Amniotic epithelial cell (primary cell): ENCODE results near the gene KIF26A.

Source experiments
- DNase-seq: peaks from one replicate; pipeline ENCODE4 v3.0.0-alpha.2; 2010; ENCODE audit warnings: low read depth

Gene KIF26A

DNA sequence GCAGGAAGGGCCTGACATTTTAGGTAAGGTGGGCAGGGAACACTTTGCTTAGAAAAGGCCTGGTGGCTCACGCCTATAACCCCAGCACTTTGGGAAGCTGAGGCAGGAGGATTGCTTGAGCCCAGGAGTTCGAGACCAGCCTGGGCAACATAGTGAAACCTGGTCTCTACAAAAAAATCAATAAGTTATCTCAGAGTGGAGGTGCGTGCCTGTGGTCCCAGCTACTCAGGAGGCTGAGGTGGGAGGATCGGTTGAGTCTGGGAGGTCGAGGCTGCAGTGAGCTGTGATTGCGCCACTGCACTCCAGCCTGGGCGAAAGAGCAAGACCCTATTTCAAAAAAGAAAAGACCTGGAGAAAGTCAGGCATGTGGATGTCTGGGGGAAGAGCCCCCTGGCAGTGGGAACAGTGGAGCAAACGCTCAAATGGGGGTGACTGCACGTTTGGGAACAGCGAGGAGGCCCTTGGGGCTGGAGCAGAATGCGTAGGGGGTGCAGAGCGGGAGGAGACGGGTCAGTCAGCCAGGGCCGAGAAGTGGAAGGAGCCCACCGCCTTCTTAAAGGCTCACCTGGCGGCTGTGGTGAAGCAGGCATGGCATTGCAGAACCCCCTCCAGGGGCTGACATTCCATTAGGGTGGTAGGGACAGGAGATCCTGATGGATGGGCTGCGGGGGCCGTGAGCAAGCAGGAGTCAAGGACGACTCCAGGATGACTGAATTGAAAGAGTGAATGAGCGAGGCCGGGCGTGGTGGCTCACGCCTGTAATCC, 6.2 kb upstream of the KIF26A start:
- DNase-seq: no peak

DNA sequence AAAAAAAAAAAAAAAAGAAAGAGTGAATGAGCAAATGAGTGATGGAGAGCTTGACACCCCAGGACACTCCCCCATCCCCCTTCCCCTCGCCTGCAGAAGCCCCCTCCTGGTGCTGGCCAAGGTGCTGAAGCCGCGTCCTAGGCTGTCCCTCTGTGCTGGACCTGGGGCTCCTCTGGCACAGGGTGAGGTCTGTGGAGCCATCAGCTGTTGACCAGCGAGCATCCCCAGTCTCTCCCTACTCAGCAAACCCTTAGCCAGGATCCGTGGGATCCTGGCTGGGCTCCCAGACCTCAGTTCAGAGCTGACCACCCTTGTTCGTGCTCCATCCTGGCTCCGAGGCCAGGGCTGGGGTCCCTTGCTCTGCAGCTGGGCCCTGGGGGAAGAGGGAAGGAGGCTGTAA, 5.4 kb upstream of the KIF26A start:
- DNase-seq: no peak

DNA sequence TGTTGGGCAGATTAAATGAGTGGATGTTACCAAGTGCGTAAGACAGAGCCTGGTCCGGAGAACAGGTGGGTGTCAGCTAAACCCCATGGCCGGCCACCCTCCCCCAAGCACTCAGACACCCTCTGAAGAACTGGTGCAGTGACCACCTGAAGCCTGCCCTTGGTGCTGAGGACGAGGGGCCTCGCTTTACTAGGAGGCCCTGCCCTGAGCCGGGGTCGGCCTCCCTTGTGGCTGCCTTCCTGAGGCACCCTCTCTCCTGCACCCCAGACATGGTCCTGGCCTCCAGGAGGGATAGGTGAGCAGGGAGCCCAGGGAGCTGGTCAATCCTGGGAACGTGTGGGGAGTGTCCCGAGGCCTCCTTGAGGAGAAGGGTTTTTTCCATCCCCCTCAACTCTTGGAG, 4.9 kb upstream of the KIF26A start:
- DNase-seq: no peak

DNA sequence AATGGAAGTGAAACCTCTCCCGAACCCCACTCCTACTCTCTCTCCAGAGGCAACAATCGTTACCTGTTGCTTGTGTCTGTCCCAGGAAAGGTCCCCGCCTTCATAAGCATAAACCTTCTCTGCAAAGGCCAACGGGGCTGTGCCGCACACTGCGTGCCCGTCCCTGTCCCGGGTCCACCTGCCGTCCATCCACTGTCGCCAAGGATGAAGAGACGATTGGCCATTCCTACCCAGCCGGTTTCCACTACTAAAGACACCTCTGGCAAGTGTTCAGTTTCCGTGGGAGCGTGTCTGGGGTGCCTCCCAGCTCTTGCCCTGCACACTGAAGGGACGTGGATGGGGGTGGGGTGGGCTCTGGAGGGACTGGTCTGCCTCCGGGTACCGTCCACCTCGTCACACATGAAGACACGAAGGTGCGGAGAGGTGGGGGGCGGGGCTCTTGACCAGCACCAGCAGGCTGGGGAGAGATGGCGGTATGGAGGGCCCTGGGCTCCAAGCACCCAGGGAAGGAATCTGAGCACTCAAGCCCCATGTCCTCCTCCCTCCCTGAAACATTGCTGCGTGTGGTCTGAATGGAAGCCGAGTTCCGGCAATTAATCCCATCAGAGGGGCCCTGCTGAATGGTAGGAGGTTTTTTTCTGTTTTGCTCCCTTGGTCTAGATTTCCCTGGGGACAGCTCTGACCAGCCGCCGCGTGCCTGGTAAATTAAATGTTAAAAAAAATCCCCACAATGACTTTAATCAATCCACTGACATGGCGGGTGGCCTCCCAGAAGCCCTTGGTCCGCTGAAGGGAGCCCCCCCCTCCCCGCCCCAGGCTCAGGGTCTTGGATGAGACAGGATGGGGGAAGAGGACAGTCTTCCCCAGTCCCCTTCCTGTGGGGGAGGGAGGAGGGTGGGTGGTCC, 4.1 kb upstream of the KIF26A start:
- no peak for DNase-seq

DNA sequence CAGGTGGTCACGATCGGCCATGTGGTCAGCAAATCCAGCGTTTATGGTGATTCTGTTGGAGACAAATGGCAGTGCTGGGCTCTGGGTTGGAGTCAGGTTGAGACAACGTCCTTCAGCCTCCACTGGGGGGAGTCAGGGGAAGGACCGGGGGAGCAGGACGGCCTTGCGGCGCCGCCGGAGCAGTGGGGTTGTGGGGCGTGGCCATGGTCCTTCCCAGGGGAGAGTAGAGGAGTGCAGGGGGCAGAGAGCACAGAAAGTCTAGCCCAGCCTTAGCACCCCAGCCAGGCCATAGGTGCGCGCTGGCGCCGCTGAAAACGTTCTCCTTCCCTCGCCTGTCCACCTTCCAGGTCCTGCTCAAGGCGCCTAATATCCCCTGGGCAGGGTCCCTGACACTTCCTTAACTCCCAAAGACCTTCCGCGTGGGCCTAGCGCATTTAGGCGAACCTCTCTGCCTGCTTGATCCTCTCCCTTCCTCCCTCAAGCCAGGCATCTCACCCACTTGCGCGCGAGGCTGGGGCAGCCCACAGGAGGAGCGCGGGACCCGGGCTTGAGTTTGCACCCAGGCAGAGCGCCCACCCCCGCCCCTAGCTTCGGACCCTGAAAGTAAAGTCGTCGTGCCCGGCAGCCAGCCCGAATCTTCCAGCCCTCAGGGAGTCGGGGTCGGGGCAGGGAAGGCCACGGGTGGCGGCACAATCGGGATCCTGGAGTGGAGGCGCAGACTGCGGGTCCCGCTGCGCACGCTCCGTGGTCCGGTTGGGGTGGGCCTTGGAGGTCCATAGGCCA, 3.1 kb upstream of the KIF26A start:
- no peak for DNase-seq

DNA sequence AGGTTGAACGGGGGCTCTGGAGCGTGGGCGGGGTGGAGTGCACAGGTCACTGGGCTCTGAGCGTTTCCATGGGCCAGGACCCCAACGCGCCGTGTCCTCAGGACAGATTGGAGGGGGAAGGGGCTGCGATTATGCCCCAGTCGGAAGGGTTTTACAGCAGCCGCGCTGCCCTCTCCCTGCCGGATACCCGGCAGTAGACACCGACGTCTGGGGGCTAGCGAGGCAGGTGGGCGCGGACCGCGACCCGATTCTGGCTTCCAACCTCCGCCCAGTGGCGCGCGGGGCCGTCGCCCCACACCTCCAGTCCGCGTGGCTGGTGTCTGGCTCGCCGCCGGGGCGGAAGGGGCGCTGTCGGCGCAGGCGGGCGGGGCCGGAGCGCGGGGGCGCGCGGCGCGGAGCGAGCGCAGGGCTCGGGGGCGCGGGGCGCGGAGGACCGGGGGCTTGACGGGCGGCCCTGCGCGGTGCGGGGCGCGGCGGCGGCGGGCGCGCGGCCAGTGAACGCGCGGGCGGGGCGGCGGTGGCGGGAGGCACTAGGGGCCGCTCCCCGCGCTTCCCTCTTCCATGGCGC, 2.4 kb upstream of the KIF26A start:
- no peak for DNase-seq

DNA sequence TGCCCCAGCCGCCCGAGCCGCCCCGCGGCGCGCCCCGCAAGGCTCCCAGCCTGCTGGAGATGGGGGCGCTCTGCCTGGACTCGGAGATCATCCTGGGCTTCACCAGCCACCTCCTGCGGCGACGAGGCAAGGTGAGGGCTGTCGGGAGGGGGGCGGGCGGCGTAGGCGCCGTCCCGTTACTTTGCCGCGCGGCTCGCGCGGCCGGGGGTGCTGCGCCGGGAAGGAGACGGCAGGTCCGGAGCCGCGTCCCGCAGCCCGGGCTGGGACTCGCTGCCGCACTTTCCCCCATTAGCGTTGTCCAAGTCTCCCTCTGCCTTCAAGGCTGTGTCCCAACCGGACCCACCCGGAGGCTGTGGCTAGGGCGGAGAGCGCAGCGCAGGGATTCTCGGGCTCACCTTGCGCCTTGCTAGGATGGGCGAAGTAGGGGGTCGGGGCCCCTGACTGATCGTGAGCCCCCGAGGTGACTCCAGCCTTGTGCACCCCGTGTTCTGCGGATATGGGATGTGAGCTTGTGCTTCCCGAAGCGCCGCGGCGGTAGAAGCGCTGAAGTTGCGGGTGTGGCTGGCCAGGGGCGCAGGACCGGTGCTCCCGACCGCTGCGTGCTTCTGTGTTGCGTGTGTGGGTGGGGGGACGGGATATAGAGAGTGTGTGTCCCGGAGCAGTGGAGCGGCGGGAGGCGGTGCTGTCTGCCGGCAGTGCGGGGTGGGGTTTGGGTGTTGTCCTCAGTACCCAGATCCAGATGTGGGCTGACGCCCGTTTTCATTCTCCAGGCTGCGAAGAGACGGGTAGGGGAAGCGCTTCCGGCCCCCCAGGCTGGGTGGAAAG, 1.7 kb upstream of the KIF26A start:
- DNase-seq: no peak

DNA sequence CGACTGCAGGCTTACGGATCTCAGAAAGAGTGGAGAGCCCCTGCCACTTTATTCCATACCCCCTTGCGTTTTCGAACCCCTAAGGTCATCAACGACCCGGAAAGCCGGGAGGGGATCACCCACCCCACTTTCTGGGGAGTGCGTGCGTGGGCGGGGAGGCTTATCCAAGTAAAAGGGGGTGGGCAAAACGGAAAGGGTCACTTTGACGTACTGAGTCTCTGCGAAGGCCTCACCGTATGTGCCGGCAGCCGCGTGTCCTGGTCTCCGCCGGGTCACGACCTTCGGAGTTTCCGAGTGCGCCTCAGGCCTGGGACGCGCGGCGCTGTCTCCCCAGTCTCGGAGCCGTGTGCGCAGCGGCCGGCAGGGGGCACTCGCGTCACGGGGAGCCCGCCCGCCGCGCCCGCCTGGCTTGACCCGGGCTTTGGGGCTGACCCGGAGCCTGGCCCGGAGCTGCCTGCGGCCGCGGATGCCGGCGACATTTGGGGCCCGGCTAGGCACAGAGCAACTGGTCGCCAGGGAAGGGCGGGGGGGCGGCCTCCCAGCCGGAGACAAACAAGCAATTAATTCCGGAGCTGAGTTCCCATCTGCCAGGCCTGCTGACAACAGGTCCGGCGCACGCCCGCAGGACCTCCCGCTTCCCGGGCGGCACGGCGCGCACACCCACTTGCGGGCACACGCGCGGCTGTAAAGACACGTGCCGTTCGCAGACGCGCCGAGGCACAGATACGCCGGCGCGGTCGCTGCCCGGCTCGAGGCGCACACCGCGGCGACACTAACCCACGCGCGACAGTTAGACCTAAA, 890 bp upstream of the KIF26A start:
- peak; percentile 12 for DNase-seq

DNA sequence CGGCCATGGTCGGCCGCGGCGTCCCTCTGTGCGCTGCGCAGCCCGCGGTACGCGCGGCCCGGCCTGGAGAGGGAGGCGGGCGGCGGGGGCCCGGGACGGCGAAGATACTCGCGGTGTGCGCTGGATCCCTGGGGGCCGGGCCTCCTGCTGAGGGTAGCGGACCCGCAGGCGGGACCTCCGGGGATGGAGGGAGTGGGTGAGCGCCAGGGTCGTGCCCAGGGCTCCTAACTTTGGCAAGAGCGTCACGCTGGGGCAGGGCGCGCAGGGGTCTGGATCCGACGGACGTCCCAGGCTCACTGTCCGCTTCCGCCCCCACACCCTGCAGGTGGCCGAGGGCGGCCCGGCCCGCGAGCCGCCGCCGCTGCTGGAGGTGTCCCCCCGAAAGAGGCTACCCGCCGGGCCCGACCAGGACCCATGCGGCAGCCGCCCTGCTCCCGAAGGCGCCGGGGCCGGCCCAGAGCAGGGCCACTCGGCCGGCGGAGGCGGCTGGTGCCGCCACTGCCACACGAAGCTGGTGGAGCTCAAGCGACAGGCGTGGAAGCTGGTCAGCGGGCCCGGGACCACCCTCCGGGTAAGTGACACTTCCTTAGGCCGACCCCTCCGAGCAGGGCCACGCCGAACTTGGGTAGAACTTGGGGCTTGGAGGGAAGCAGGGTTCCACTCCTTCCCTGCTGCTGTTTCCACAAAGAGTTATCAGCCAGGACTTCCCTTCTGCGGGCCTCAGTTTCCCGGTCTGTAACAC, 502 bp downstream of the KIF26A start:
- no peak for DNase-seq

DNA sequence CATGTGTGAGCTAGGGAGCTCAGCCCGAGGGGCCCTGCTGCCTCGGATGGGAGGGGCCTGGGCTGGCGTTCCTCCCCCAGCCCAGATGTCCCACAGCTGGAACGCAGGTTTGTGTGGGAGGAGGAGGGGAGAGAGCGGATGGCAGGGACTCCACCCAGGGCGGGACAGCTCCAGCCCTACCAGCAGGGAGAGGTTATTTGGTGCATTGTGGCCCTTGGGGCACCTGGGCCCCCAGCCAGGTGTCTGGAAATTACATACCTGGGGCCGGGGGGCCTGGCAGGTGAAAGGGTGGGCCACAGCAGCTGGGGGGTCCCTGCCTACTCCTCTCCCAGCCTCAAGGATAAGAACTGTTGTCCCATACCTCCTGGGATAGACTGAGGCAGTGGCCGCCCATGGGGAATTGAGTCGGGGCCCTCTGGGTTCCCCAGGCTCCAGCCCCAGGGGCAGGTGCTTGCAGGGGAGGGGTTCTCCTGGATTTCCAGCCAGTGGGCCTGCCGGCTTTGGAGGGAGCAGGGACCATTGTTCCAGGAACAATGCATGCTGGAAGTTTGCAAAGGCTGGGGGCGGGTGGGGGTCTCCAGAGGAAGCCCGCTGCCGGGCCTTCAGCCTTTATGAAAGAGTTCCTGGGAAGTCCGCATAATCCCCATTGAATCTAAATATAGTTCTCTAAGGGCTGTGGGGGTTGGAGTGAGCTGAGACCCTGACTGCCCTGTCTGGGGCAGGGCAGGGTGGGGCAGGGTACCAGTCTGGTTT, 1.2 kb downstream of the KIF26A start:
- no peak for DNase-seq

DNA sequence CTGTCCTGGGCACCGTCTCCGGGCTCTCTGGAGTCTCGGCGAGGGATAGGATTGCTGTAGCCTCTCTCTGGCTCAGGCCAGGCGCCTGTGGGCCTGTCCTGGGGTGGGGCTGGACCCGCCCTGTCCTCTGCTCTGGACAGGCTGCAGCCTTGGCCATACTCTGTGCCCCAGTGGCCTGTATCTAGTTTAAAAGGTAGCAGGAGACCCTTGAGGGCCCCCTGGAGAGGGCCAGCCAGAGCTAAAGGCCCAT, 1.8 kb downstream of the KIF26A start:
- no peak for DNase-seq

DNA sequence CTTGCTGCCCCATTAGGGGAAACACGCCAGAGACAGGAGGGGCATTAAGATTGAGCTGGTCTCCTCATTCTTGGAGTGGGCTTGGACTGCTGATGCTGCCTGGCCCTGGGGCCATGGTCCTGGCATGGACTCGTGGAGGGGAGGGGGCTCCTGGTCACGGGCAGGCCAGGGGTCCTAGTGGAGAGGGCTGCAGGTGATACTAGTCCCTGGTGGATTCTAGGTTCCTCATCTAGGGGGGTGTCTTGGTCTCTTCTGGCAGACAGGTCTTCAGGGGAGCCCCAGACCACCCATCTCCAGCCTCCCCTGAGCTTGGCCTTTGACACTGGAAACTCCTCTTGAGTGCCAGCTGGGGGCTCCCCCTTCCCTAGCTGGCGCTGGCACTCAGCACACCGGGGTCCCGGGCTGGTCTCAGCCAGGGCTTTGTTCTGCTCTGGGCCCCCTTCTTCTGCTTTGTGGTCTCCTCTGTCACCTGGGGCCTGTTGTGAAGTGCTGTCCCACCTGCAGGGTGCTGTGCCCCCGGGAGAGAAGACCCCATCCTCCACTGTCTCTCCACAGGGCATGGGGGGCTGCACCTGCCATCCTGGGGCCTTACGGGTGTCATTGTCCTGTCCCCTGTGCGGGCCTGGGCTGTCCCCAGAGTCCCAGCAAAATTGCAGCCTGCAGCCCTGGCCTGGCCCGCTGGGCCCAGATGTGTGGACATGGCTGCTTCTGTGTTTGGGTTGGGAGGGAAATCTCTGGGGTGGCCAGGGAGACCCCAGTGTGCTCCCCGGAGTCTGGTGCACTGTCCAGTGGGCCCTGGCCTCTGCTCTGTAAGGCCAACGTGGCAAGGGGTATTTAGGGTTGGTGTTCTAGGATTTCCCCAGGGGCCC, 2.3 kb downstream of the KIF26A start:
- DNase-seq: no peak

DNA sequence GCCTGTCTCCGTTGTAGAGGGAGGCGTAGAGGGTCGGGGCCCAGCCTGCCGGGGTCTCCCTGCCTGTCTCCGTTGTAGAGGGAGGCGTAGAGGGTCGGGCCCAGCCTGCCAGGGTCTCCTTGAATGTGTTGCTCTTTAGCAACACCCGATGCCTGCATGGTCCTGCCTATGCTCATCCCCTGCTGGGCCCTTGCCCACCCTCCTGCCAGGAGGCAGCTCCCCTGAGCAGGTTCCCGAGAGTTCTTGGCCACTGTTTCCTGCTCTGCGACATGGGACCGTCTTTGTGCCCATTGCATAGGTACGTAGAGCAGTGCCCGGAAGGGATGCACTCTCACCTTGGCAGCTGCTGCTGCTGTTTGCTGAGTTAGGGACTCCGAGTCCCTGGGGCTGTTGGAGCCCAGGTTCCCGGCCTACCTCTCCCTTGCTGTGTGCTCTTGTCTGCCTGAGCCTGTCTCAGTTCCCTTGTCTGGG, 3.3 kb downstream of the KIF26A start:
- DNase-seq: no peak

DNA sequence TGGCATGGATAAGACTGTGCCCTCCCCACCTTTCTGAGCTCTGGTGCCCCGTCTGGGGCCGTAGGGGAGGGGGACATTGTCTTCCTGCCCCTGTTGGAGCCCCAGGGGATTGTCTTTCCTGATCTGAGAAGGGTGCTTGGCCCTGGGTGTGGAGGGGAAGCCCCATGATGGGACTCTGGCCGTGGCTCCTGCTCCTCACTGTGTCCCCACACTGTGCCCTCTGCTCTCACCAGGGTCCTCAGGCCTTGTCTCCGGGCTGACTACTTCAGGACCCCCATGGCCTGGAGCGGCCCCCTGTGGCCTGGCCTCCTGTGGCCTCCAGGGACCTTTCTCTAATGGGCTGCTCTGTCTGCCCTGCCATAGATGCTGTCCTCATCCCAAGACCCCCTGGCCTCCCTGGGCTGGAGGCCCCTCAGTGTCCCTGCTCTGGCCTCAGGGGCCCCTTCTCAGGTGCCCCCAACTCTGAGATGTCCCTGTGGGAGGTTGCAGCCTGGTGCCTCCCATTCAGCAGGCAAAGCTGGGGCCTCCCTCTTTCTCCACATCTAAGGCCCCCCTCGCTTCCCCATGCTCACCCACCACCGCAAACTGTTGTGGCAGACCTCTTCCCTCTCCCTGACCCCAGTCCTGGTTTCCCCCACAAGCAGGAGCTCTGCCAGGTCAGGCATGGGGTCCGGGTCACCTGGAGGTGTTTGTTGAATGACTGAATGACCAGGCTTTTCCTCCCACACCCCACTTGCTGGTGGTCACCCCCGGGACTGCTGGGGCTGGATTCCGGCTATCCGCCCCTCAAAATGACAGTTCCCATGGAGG, 4.0 kb downstream of the KIF26A start:
- DNase-seq: no peak

DNA sequence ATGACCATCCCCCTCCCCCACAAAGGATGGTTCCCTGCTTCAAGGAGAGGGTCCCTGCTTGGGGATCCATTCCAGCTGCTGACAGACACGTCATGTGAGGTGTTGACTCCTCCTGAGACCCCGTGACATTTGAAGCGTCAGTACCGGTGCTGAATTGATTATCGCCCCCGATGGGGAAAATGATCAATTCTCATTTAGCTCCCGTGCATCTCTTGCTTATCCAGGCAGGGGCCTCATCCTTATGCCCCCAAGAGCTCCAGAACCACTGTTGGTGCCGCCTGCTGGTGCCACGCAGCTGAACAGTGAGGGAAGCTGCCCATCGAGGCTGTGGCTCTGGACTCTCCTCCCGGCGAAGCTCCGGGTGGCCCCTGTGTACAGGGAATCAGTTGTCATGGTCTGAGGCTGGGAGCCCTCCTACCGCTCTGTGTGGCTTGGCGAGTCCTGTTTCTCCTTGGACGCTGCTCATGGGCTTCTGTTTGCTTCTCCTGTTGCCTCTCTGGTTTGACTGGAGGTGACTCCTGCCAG, 4.6 kb downstream of the KIF26A start:
- DNase-seq: no peak

DNA sequence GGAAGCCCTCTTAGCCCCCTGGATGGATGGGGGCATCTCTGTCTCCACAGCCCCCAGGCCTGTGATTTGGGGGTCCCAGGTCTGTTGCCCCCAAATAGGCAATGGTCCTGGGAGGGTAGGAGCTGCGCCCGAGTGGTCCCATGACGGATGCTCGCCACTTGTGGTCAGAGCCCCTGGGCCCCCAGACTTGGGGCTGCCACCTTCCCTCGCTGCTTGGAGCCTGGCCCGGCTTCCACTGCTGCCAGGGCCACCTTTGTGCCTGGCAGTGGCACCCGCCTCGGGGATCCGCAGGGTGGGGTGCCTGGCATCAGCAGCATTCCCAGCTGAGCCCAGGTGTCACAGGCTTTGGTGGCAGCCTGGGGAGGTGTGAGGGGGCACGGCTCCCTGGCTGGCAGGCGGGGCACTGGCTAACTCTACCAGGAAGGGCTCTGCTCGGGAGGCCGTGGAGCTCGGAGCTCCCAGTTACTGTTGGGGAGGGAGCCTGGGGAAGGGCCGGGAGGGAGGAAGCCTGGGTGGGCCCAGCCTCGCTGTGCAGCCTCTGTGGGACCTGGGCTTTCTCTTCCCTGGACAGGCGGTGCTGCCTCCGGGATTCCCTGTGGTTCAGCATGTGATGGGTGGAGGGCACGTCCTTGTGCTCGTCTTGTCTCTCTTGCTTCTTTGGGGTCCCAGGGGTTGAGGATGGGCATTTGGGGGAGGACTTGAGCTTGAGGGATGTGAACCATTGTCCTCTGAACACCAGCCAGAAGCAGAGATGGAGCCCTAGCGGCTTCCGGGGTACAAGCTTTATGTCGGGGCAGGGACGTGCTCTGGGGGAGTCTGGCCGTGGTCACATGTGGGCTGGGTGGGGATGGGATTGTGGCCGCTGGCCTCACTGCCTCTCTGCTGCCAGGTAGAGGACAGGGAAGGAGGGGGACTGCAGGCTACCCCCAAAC, 5.4 kb downstream of the KIF26A start:
- DNase-seq: no peak
